Epithelial cell of esophagus (primary cell): Measurements from ENCODE around the gene SPATA2.

Source experiments
- DNase-seq: peaks from one replicate; pipeline ENCODE4 v3.0.0; 2010; ENCODE audit warnings: low read depth
- H3K4me3 ChIP-seq: 2 replicates; pipeline ENCODE4 v1.5.1; 2011; ENCODE audit warnings: mild to moderate bottlenecking, low read length, control low read depth
- CTCF ChIP-seq: IDR thresholded peaks from 2 replicates; pipeline ENCODE4 v1.5.1; 2011; ENCODE audit warnings: low read depth, mild to moderate bottlenecking, low read length, control low read depth, inconsistent platforms; ENCODE audit not compliant: insufficient read depth; ENCODE audit errors: missing control alignments

Gene SPATA2

GRCh38 chr20:49916146-49917002, 1.0 kb upstream of the SPATA2 start:
- DNase-seq = peak; percentile 86
- TF ChIP-seq CTCF = no peak
- peak overlapping the region; percentile 90 for H3K4me3 ChIP-seq

GRCh38 chr20:49915118-49915379, 280 bp downstream of the SPATA2 start:
- TF ChIP-seq CTCF = no peak
- H3K4me3 ChIP-seq = peak overlapping the region; percentile 90
- DNase-seq = no peak

- TF ChIP-seq CTCF = no peak
- peak; percentile 57 for DNase-seq
- H3K4me3 ChIP-seq = peak overlapping the region; percentile 90
Measured at GRCh38 chr20:49914310-49915117, 815 bp downstream of the SPATA2 start.

GRCh38 chr20:49913399-49914047, 1.8 kb downstream of the SPATA2 start:
- no peak for TF ChIP-seq CTCF
- peak overlapping the region; percentile 90 for H3K4me3 ChIP-seq
- no peak for DNase-seq

GRCh38 chr20:49910340-49910706, 5.0 kb downstream of the SPATA2 start:
- H3K4me3 ChIP-seq = no peak overlapping the region
- no peak for TF ChIP-seq CTCF
- no peak for DNase-seq

- TF ChIP-seq CTCF = no peak
- no peak overlapping the region for H3K4me3 ChIP-seq
- DNase-seq = no peak
Measured at GRCh38 chr20:49909499-49910339, 5.6 kb downstream of the SPATA2 start.
